Stimulated activated CD4-positive, alpha-beta T cell treated with anti-CD3 and anti-CD28 coated beads, TNF-alpha, amount 100 ng/mL, for 24 hours (primary cell): Measurements from ENCODE around the gene STRN3.
"Not testable (repeated sequence)": the region's sequence is repeated elsewhere in the genome, so short reads cannot be mapped to it uniquely, and the experiment has no call there.

Source experiments
- DNase-seq, 3 experiments: peaks; one replicate each; pipeline ENCODE4 v3.0.0-alpha.2; 2020; ENCODE audit warnings: low read depth in 3 of 3

STRN3 gene, protein sequence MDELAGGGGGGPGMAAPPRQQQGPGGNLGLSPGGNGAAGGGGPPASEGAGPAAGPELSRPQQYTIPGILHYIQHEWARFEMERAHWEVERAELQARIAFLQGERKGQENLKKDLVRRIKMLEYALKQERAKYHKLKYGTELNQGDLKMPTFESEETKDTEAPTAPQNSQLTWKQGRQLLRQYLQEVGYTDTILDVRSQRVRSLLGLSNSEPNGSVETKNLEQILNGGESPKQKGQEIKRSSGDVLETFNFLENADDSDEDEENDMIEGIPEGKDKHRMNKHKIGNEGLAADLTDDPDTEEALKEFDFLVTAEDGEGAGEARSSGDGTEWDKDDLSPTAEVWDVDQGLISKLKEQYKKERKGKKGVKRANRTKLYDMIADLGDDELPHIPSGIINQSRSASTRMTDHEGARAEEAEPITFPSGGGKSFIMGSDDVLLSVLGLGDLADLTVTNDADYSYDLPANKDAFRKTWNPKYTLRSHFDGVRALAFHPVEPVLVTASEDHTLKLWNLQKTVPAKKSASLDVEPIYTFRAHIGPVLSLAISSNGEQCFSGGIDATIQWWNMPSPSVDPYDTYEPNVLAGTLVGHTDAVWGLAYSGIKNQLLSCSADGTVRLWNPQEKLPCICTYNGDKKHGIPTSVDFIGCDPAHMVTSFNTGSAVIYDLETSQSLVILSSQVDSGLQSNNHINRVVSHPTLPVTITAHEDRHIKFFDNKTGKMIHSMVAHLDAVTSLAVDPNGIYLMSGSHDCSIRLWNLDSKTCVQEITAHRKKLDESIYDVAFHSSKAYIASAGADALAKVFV

GRCh38 chr14:31026077-31026449 lies at the start of gene STRN3:
Gene STRN3 (minus strand): TSS chr14:31026379. CDS start chr14:31026185, 194 bp downstream.
- DNase-seq = no peak

GRCh38 chr14:31075144-31075543 lies 49.0 kb upstream of the STRN3 start:
- DNase-seq = no peak

DNA sequence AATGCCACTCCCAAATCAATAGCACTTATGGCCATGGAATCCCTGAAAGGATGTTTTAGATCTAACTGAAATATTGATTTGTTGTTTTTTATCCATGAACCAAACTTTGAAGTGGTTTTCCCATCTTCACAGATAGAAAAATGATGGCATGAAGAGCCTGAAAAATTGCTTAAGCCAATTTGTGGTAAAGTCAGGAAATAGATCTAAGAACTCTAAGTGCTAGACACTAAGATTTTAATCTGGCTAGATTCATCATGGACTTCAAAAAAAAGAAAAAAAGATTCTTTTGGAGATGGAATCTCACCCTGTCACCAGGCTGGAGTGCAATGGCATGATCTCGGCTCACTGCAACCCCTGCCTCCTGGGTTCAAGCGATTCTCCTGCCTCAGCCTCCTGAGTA lies 45.0 kb upstream of the STRN3 start:
- no peak for DNase-seq

GRCh38 chr14:31070431-31070830 lies 44.3 kb upstream of the STRN3 start:
- no peak for DNase-seq

GRCh38 chr14:31069343-31069742 lies 43.2 kb upstream of the STRN3 start:
- no peak for DNase-seq

- no peak for DNase-seq
These were observed 42.1 kb upstream of the STRN3 start for GRCh38 chr14:31068235-31068634.

GRCh38 chr14:31062908-31063307 lies 36.7 kb upstream of the STRN3 start:
- not testable (repeated sequence) for DNase-seq

DNA sequence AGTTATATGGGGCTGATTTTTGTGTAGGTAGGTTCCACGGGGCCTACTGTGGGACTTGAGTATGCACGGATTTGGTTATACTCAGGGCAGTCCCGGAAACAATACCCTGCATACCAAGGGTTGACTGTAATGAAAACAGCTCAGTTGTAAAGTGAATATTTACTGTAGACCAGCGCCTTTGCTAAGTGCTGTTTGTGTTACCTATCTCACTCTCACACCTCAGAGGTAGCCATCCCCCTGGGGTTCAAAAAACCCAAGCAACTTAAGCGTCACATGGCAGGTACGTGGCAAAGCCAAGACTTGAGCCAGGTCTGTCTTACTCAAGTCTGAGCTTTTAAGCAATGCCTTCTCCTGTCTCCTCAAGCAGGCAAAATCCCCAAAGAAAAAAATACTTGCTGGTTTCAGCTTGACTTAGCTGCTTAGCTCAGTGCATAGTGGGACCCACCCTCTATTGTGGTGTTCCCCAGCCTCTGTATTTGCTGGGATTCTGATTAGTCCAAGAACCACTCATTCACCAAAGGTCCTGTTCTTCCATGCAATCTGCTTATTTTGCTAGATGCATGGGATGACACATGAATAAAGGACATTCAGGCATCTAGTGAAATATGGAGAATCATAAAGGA lies 34.2 kb upstream of the STRN3 start:
- DNase-seq = no peak

- no peak for DNase-seq
These were observed 33.2 kb upstream of the STRN3 start for GRCh38 chr14:31059152-31059924.

DNA sequence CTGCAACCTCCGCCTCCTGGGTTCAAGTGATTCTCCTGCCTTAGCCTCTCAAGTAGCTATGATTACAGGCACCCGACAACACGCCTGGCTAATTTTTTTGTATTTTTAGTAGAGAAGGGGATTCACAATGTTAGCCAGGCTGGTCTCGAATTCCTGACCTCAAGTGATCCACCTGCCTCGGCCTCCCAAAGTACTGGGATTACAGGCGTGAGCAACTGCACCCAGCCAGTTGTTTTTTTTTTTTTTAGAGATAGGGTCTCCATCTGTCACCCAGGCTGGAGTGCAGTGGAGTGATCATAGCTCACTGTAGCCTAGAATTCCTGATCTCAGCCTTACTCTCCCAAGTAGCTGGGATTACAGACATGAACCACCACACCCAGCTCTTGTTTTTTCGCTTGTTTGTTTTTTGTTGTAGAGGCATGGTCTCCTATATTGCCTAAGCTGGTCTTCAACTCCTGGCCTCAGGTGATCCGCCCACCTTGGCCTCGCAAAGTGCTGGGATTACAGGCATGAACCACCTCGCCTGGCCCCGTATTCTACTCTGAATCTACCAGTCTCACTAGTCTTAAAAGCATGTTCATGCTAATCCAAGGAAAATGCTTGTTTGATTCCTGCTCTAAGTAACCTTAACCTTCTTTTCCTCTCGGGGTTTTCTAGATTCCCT lies 31.7 kb upstream of the STRN3 start:
- DNase-seq = no peak

DNA sequence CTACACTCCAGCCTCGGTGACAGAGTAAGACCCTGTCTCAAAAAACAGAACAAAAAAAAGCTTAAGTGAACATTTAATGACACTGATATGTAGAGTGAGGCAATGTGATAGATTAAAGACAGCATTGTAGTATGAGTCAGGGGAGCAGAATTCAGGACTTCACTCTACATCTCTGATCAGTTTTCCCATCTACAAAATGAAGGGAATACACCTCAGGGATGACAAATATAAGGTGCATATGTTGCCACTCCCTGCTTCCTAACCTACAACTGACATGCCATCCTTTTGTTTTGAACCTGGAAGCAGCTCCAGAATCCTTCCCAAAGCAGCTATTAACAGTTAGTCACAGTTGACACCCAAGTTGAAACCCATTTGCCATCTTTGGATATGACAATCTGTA lies 30.9 kb upstream of the STRN3 start:
- no peak for DNase-seq

- DNase-seq = not testable (repeated sequence)
These were observed 26.9 kb upstream of the STRN3 start for GRCh38 chr14:31052905-31053586.

DNA sequence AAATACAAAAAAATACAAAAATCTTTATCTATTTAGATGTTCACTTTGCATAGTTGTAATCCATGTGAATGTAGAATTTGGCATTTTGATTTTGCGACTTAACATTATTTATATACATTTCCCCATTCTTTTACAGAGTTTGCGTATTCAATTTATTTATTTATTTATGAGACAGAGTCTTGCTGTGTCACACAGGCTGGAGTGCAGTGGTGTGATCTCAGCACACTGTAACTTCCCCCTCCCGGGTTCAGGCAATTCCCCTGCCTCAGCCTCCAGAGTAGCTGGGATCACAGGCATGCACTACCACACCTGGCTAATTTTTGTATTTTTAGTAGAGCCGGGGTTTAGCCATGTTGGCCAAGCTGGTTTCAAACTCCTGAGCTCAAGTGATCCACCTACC lies 25.3 kb upstream of the STRN3 start:
- no peak for DNase-seq

DNA sequence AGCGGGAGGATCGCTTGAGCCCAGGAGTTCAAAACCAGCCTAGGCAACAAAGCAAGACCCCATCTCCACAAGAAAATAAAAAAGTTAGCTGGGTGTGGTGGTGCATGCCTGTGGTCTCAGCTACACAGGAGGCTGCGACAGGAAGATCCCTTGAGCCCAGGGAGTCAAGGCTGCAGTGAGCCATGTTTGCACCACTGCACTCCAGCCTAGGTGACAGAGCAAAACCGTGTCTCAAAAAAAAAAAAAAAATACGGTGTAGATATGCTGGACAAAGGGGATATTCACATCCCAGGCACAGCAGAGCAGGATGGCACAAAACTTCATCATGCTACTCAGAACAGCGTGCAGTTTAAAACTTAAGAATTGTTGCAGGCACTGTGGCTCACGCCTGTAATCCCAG lies 24.8 kb upstream of the STRN3 start:
- DNase-seq = no peak

GRCh38 chr14:31047503-31047902 lies 21.3 kb upstream of the STRN3 start:
- DNase-seq = no peak

- no peak for DNase-seq
These were observed 19.4 kb upstream of the STRN3 start for GRCh38 chr14:31045501-31046080.

DNA sequence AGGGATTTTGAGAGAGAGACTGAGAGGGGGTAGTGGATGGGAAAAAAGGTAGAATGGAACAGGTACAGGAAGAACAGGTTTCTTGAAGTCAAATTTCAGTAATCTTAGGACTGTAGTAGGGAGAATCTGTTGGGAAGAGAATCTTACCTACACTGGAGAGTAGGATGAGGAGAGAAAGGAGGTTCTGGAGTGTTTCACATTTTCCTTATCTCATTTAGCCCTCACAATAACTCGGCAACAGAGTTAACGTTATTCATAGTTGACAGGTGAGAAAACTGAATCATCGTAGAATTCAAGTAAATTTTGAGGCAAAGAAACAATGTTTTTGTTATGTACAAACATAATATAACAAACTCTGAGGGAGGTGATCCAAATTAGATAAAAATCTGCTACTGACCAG lies 17.2 kb upstream of the STRN3 start:
- no peak for DNase-seq

DNA sequence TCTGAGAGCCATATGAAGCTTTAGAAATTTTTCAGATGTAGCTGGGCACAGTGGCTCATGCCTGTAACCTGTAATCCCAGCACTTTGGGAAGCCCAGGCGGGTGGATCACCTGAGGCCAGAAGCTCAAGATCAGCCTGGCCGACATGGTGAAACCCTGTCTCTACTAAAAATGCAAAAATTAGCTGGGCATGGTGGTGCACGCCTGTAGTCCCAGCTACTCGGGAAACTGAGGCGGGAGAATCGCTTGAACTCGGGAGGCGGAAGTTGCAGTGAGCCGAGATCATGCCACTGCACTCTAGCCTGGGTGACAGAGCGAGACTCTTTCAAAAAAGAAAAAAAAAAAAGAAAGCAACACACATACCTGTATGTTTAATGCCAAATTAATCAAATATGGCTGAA lies 16.7 kb upstream of the STRN3 start:
- not testable (repeated sequence) for DNase-seq

DNA sequence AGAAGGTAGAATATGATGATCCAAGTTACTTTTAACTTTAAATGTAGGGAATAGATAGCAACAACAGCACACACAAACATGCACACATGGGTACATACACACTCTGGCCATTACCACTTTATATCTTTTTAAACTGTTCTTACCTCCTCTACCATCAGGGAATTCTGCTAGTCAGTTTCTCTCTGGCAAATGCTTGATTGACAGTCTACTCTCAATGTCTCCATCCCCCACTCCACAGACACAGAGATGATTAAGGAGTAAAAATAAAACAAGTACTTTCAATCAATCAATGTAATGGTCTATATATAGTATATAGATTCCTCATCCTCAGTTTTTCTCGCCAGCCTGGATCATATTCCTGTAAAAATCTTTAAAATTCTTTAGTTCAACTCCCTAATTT lies 16.1 kb upstream of the STRN3 start:
- DNase-seq = no peak

DNA sequence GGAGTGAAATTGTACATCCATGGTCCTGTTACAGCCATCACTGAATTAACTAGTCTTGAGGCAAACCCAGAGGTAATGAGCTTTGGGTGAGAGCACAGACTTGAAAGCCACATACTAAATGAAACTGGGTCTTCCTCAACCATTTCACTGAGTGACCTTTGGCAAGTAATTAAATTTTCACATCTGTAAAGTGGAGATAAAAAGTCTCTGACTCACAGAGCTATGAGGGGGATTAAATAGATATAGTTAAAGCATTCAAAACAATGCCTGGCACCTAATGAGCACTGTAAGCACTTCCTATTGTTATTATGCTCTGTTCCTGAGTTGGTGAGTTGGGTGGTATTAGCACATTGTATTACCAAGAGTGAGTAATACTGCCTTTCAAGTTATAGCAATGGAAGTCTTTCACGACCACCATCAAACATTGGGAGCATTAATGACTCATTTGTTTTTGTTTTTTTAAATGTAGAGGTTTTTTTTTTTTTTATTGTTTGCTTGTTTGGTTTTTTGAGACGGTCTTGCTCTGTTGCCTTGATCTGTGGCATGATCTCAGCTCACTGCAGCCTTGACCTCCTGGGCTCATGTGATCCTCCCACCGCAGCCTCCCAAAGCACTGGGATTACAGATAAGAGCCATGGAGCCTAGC lies 12.5 kb upstream of the STRN3 start:
- DNase-seq = no peak
